GM21515 (cell line): Measurements from ENCODE around the gene SH2D2A.

ENCODE experiments used
- ATAC-seq: cut with Tn5 transposase; IDR thresholded peaks from one replicate; pipeline ENCODE4 v1.9.1; 2021; ENCODE audit not compliant: unreplicated experiment

Gene SH2D2A

GRCh38 chr1:156828400-156829124, 11.9 kb upstream of the SH2D2A start:
- no peak for ATAC-seq

GRCh38 chr1:156826630-156827029, 10.0 kb upstream of the SH2D2A start:
- ATAC-seq: no peak

GRCh38 chr1:156823210-156823790, 6.7 kb upstream of the SH2D2A start:
- ATAC-seq: no peak

GRCh38 chr1:156822680-156823079, 6.0 kb upstream of the SH2D2A start:
- no peak for ATAC-seq

GRCh38 chr1:156821801-156822200, 5.2 kb upstream of the SH2D2A start:
- no peak for ATAC-seq

GRCh38 chr1:156815961-156816422, 656 bp downstream of the SH2D2A start:
- no peak for ATAC-seq

GRCh38 chr1:156815307-156815826, 1.3 kb downstream of the SH2D2A start:
- ATAC-seq: no peak

GRCh38 chr1:156814571-156815260, 1.9 kb downstream of the SH2D2A start:
- ATAC-seq: no peak

- no peak for ATAC-seq
Measured at GRCh38 chr1:156813750-156814570, 2.7 kb downstream of the SH2D2A start.

- ATAC-seq: no peak
Measured at GRCh38 chr1:156813298-156813697, 3.4 kb downstream of the SH2D2A start.

- no peak for ATAC-seq
Measured at GRCh38 chr1:156812293-156812990, 4.2 kb downstream of the SH2D2A start.

- no peak for ATAC-seq
Measured at GRCh38 chr1:156811168-156811567, 5.5 kb downstream of the SH2D2A start.

- no peak for ATAC-seq
Measured at GRCh38 chr1:156809711-156810366, 6.8 kb downstream of the SH2D2A start.

- ATAC-seq: no peak
Measured at GRCh38 chr1:156809281-156809680, 7.4 kb downstream of the SH2D2A start.

GRCh38 chr1:156808186-156809030, 8.2 kb downstream of the SH2D2A start:
- ATAC-seq: no peak

- ATAC-seq: no peak
Measured at GRCh38 chr1:156807627-156808026, 9.0 kb downstream of the SH2D2A start.

GRCh38 chr1:156806512-156807440, 9.9 kb downstream of the SH2D2A start:
- ATAC-seq: no peak
